Endothelial cell of umbilical vein (primary cell): ENCODE measurements around the gene SH3D19. TPM values are rescaled to one million over a fixed set of nuclear protein-coding genes. Genes with fewer than 3 reads are reported as not detected.

Experiments
- BruUV-seq: library from RNA; stranded (reverse); fragments of 400-500 nt; replicated peaks from 2 replicates; lab custom pipeline; 2021; lab: Mats Ljungman, UMichigan
- CTCF ChIA-PET: fragments of 300-600, 350-600 bp; sonication (Branson Sonifier 250); formaldehyde crosslinking; loops from one replicate; lab custom pipeline; 2021; ENCODE audit warnings: antibody characterized with exemption, inconsistent platforms; lab: Charles Lee
- POLR2A ChIA-PET: fragments of 300-600, 350-600 bp; sonication (Branson Sonifier 250); formaldehyde crosslinking; loops from one replicate; lab custom pipeline; 2021; ENCODE audit warnings: antibody characterized with exemption, inconsistent platforms; lab: Charles Lee
- DNase-seq: peaks from one replicate; pipeline ENCODE4 v3.0.0-alpha.2; 2011; ENCODE audit warnings: low read depth, low spot score
- FAIRE-seq: peaks from 2 replicates; lab custom pipeline; 2011; peaks lifted over from hg19 to GRCh38; lab: Jason Lieb, UNC
- H2AFZ ChIP-seq: 2 replicates; pipeline ENCODE4 v1.6.0; 2012; ENCODE audit warnings: low read depth, low read length, control low read depth, inconsistent platforms
- H3K27ac ChIP-seq: 2 replicates; pipeline ENCODE4 v1.5.1; 2011; ENCODE audit warnings: low read depth, mild to moderate bottlenecking, control low read depth, low read length, moderate library complexity; ENCODE audit not compliant: insufficient read depth
- H3K27me3 ChIP-seq, 2 experiments: 2 replicates each; pipeline versions ENCODE4 v1.6.0 to v1.6.1; 2011; ENCODE audit warnings: low read length in 2 of 2, mixed read lengths in 1 of 2; ENCODE audit not compliant: control insufficient read depth in 2 of 2, insufficient read depth in 2 of 2
- H3K36me3 ChIP-seq, 2 experiments: 2 replicates in 1 of 2; 3 replicates in 1 of 2; pipeline ENCODE4 v1.5.1; 2011; ENCODE audit warnings: low read length in 2 of 2, mild to moderate bottlenecking in 1 of 2, moderate library complexity in 1 of 2; ENCODE audit not compliant: control insufficient read depth in 2 of 2, insufficient read depth in 2 of 2; ENCODE audit errors: extremely low read depth in 1 of 2
- H3K4me1 ChIP-seq: 3 replicates; pipeline ENCODE4 v1.5.1; 2011; ENCODE audit warnings: mild to moderate bottlenecking, low read length; ENCODE audit not compliant: control insufficient read depth, insufficient read depth; ENCODE audit errors: extremely low read depth
- H3K4me2 ChIP-seq: 2 replicates; pipeline ENCODE4 v1.6.1; 2011; ENCODE audit warnings: low read length, control low read depth, mixed read lengths; ENCODE audit not compliant: insufficient read depth
- H3K4me3 ChIP-seq, 3 experiments: fragments of 200-600 bp in 1 of 3; sonication (generic), shearing (Covaris generic) in 1 of 3; replicated peaks in 1 of 3; 2 replicates each; pipeline ENCODE4 v1.5.1; 2011 to 2016; ENCODE audit warnings: control low read depth in 3 of 3, low read length in 3 of 3, mild to moderate bottlenecking in 2 of 3, inconsistent platforms in 1 of 3, low read depth in 1 of 3, moderate library complexity in 1 of 3; ENCODE audit not compliant: insufficient read depth in 1 of 3
- H3K79me2 ChIP-seq: 2 replicates; pipeline ENCODE4 v1.6.0; 2012; ENCODE audit warnings: low read length, inconsistent platforms; ENCODE audit not compliant: control insufficient read depth, insufficient read depth
- H3K9ac ChIP-seq: replicated peaks from 2 replicates; pipeline ENCODE3; 2011; ENCODE audit warnings: low read length, control low read depth; ENCODE audit not compliant: insufficient read depth; ENCODE audit errors: extremely low read depth
- H3K9me1 ChIP-seq: replicated peaks from 3 replicates; pipeline ENCODE4 v1.6.0; 2011; ENCODE audit warnings: mild to moderate bottlenecking, low read length; ENCODE audit not compliant: control insufficient read depth, insufficient read depth; ENCODE audit errors: extremely low read depth
- H3K9me3 ChIP-seq: replicated peaks from 2 replicates; pipeline ENCODE4 v1.5.1; 2012; ENCODE audit warnings: low read length, inconsistent platforms; ENCODE audit not compliant: control insufficient read depth, insufficient read depth
- H4K20me1 ChIP-seq: replicated peaks from 2 replicates; pipeline ENCODE3; 2011; ENCODE audit warnings: mild to moderate bottlenecking, low read length; ENCODE audit not compliant: control insufficient read depth, insufficient read depth; ENCODE audit errors: extremely low read depth
- CTCF ChIP-seq, 2 donors: IDR thresholded peaks; 1 replicate in 1 of 2; 2 replicates in 1 of 2; pipeline ENCODE4 v1.5.1; 2011; ENCODE audit warnings: low read length in 2 of 2, mild to moderate bottlenecking in 2 of 2, moderate library complexity in 2 of 2, control low read depth in 1 of 2, inconsistent platforms in 1 of 2, low read depth in 1 of 2; ENCODE audit not compliant: insufficient read depth in 1 of 2; ENCODE audit errors: extremely low read depth in 1 of 2
- EZH2 ChIP-seq: IDR thresholded peaks from 2 replicates; pipeline ENCODE4 v1.6.1; 2012; ENCODE audit warnings: borderline replicate concordance, low read depth, mild to moderate bottlenecking, moderate library complexity, low read length, inconsistent platforms; ENCODE audit not compliant: severe bottlenecking
- GATA2 ChIP-seq: IDR thresholded peaks from 2 replicates; pipeline ENCODE4 v1.7.0; 2011; ENCODE audit warnings: low read depth, mild to moderate bottlenecking, moderate library complexity, mixed read lengths, low read length; ENCODE audit not compliant: insufficient read length, insufficient read depth
- POLR2A ChIP-seq: IDR thresholded peaks from 2 replicates; pipeline ENCODE4 v1.6.1; 2012; ENCODE audit warnings: low read depth, mild to moderate bottlenecking, control low read depth, low read length
- dilution Hi-C: fragments of 300-500 bp; cut with MboI; formaldehyde crosslinking; loops from one replicate; pipeline ENCODE4 v1.15.0; 2019; ENCODE audit warnings: low sequenced_read_pairs; ENCODE audit not compliant: extremely low pct_ligation_motif_present
- intact Hi-C: fragments of 100-400 bp; cut with micrococcal nuclease; formaldehyde crosslinking; loops from one replicate; pipeline ENCODE4 v1.10.0; 2022
- polyA plus RNA-seq, 4 experiments: library from polyadenylated mRNA; depleted of rRNA in 3 of 4; stranded (reverse) in 3 of 4; unstranded in 1 of 4; fragments of >200 nt; gene quantifications; 2 replicates each; pipeline versions ENCODE4 v1.2.1 to v1.2.3, GENCODE V29; 2011 to 2012; ENCODE audit warnings: missing spikeins in 1 of 4
- total RNA-seq: library from RNA; stranded (reverse); gene quantifications from 2 replicates; pipeline ENCODE4 v1.2.3, GENCODE V29; 2021

Gene SH3D19
- total and polyA plus RNA-seq, 2 donors (not counting 3 experiments of a cell fraction or from before 2014, with no cell fraction given): 37.5 to 92.8 TPM

- H2AFZ ChIP-seq: no peak overlapping the region
- POLR2A ChIA-PET: no interaction called here
These were observed 167.9 kb downstream of the SH3D19 start for GRCh38 chr4:151157543-151157942.

More at GRCh38 chr4:151157543-151157942, 167.9 kb downstream of the SH3D19 start:
- H3K9ac ChIP-seq: no peak overlapping the region
- TF ChIP-seq POLR2A: no peak
- no peak for TF ChIP-seq CTCF (IDR thresholded peaks at IDR 0.05; ENCODE audit: extremely low read depth in 1 of 2, insufficient read depth in 1 of 2, low read depth in 1 of 2, low read length in 2 of 2)
- no peak for TF ChIP-seq EZH2
- TF ChIP-seq GATA2: no peak
- no peaks in the 10 kb centered on the region for H3K9me1 ChIP-seq
- no TSS peak for BruUV-seq
- no peaks in the 10 kb centered on the region for H3K9me3 ChIP-seq
- intact Hi-C loops (no loop called here), dilution Hi-C loops (no loop called here)
- H4K20me1 ChIP-seq: no peaks in the 10 kb centered on the region
- H3K4me2 ChIP-seq: no peak overlapping the region
- no peaks in the 10 kb centered on the region for H3K79me2 ChIP-seq
- no peak for FAIRE-seq
- peaks cover 6 to 7% of the 10 kb centered on the region in 2 experiments for H3K36me3 ChIP-seq
- no peak overlapping the region for H3K27ac ChIP-seq
- H3K4me1 ChIP-seq: no peaks in the 10 kb centered on the region
- H3K27me3 ChIP-seq: no peaks in the 10 kb centered on the region
- no peak overlapping the region for H3K4me3 ChIP-seq
- no peak for DNase-seq
- CTCF ChIA-PET: interaction anchor here (0.8 kb wide), 1 partner anchor 10 kb away, joined by 3 read pairs; no protein-coding TSS in a partner anchor
